H1 (cell line): ENCODE data around the gene ZNF286A.
"Not testable (repeated sequence)": the region's sequence is repeated elsewhere in the genome, so short reads cannot be mapped to it uniquely, and the experiment has no call there.

Experiments used
- ASH2L ChIP-seq: fragments of 200-600, 300-600 bp; sonication (generic); IDR thresholded peaks from one replicate; pipeline ENCODE4 v1.7.1; 2017; ENCODE audit warnings: low read length
- CBX5 ChIP-seq: fragments of 300-800, 300-1000 bp; sonication (generic); IDR thresholded peaks from 2 replicates; pipeline ENCODE4 v1.7.1; 2016; ENCODE audit warnings: antibody characterized with exemption, low read length, low read depth
- CEBPB ChIP-seq: IDR thresholded peaks from 2 replicates; pipeline ENCODE4 v1.6.1; 2012; ENCODE audit warnings: low read depth, low read length
- FOSL1 ChIP-seq: IDR thresholded peaks from 2 replicates; pipeline ENCODE4 v1.6.1; 2011; ENCODE audit warnings: mild to moderate bottlenecking, low read depth, low read length, moderate library complexity; ENCODE audit not compliant: insufficient read depth
- GTF2F1 ChIP-seq: IDR thresholded peaks from 2 replicates; pipeline ENCODE4 v1.6.1; 2012; ENCODE audit warnings: low read depth, low read length, improper control_type of control experiment, borderline replicate concordance
- POLR2AphosphoS5 ChIP-seq: IDR thresholded peaks from 2 replicates; pipeline ENCODE4 v1.6.1; 2011; ENCODE audit warnings: low read depth, low read length
- TAF1 ChIP-seq: IDR thresholded peaks from 2 replicates; pipeline ENCODE4 v1.6.1; 2011; ENCODE audit warnings: mild to moderate bottlenecking, low read depth, low read length
- TBP ChIP-seq: IDR thresholded peaks from 2 replicates; pipeline ENCODE4 v1.6.1; 2011; ENCODE audit warnings: low read depth, low read length, improper control_type of control experiment
- TCF12 ChIP-seq: IDR thresholded peaks from 2 replicates; pipeline ENCODE4 v1.6.1; 2011; ENCODE audit warnings: low read depth, mild to moderate bottlenecking, low read length
- ZNF274 ChIP-seq: IDR thresholded peaks from 2 replicates; pipeline ENCODE4 v1.7.0; 2012; ENCODE audit warnings: low read length, borderline replicate concordance; ENCODE audit errors: extremely low read depth
- TF ChIP-seq, protein P1 (sequence below), 3 experiments: IDR thresholded peaks; 1 replicate in 2 of 3; 2 replicates in 1 of 3; pipeline versions ENCODE4 v1.5.1 to v1.6.1; 2011; ENCODE audit warnings: low read length in 3 of 3, mild to moderate bottlenecking in 3 of 3, inconsistent platforms in 2 of 3, low read depth in 1 of 3, moderate library complexity in 1 of 3; ENCODE audit not compliant: insufficient read depth in 1 of 3; ENCODE audit errors: control extremely low read depth in 1 of 3
- TF ChIP-seq, protein P2 (sequence below): IDR thresholded peaks from 2 replicates; pipeline ENCODE4 v1.6.1; 2011; ENCODE audit warnings: low read length, improper control_type of control experiment

DNA sequence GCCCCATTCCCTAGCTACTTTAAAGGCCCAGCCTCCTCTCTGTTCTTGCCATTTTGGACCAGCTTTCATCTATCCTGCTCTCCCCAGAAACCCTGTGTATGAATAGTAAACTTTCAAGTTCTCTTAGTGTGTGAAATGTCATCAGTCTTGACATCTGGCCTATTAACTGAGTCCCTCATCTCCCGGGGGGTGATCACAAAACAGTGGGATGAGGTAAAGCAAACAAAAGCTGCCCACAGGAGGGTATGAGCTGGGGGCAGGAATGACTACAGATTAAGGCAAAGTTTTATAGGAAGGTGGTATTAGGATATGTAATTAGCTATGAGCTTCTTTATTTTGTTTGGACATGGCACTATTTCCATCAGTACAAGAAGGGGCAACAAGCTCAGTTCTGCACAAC, 24.9 kb upstream of the ZNF286A start:
- TF ChIP-seq, protein P1, sequence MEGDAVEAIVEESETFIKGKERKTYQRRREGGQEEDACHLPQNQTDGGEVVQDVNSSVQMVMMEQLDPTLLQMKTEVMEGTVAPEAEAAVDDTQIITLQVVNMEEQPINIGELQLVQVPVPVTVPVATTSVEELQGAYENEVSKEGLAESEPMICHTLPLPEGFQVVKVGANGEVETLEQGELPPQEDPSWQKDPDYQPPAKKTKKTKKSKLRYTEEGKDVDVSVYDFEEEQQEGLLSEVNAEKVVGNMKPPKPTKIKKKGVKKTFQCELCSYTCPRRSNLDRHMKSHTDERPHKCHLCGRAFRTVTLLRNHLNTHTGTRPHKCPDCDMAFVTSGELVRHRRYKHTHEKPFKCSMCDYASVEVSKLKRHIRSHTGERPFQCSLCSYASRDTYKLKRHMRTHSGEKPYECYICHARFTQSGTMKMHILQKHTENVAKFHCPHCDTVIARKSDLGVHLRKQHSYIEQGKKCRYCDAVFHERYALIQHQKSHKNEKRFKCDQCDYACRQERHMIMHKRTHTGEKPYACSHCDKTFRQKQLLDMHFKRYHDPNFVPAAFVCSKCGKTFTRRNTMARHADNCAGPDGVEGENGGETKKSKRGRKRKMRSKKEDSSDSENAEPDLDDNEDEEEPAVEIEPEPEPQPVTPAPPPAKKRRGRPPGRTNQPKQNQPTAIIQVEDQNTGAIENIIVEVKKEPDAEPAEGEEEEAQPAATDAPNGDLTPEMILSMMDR (IDR thresholded peaks at IDR 0.05; ENCODE audit: control extremely low read depth in 1 of 3, insufficient read depth in 1 of 3, low read depth in 1 of 3, low read length in 3 of 3), result not testable (repeated sequence)
- TF ChIP-seq ZNF274, POLR2AphosphoS5, TAF1, FOSL1, CEBPB, TCF12, TBP, GTF2F1, CBX5, ASH2L: not testable (repeated sequence)
- TF ChIP-seq, protein P2, sequence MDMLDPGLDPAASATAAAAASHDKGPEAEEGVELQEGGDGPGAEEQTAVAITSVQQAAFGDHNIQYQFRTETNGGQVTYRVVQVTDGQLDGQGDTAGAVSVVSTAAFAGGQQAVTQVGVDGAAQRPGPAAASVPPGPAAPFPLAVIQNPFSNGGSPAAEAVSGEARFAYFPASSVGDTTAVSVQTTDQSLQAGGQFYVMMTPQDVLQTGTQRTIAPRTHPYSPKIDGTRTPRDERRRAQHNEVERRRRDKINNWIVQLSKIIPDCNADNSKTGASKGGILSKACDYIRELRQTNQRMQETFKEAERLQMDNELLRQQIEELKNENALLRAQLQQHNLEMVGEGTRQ, result not testable (repeated sequence)
